Breast epithelium (tissue), 4 donors: ENCODE measurements around the gene PPP1R1C. TPM values are rescaled to one million over a fixed set of nuclear protein-coding genes. Genes with fewer than 3 reads are reported as not detected.
"Not testable (repeated sequence)": the region's sequence is repeated elsewhere in the genome, so short reads cannot be mapped to it uniquely, and the experiment has no call there.

Experiments used
- DNase-seq, 2 donors: peaks; one replicate each; pipeline ENCODE4 v3.0.0-alpha.2; 2019; ENCODE audit warnings: low spot score in 2 of 2
- H3K27ac ChIP-seq, 2 donors: fragments of 200-600 bp; sonication (generic) in 1 of 2; one replicate each; pipeline ENCODE4 v1.5.1; 2016 to 2019; ENCODE audit warnings: mild to moderate bottlenecking in 1 of 2
- H3K27me3 ChIP-seq, 2 donors: fragments of 200-600 bp; sonication (generic) in 1 of 2; one replicate each; pipeline versions ENCODE4 v1.5.1 to v1.6.0; 2017 to 2019; ENCODE audit warnings: control low read depth in 1 of 2, mild to moderate bottlenecking in 1 of 2
- H3K36me3 ChIP-seq: fragments of 200-600 bp; one replicate; pipeline ENCODE4 v1.5.1; 2019
- H3K4me1 ChIP-seq, 2 donors: fragments of 200-600 bp; sonication (generic); one replicate each; pipeline ENCODE4 v1.5.1; 2016 to 2019; ENCODE audit warnings: control low read depth in 1 of 2
- H3K4me3 ChIP-seq, 3 donors: fragments of 200-600 bp; sonication (generic); 1 replicate in 2 of 3; 2 replicates in 1 of 3; pipeline ENCODE4 v1.5.1; 2016 to 2019; ENCODE audit warnings: mild to moderate bottlenecking in 3 of 3, moderate library complexity in 2 of 3
- H3K9me3 ChIP-seq, 2 donors: fragments of 200-600 bp; sonication (generic) in 1 of 2; one replicate each; pipeline ENCODE4 v1.5.1; 2016 to 2019; ENCODE audit warnings: control low read depth in 1 of 2
- CTCF ChIP-seq, 3 donors: fragments of 450-650 bp; IDR thresholded peaks; one replicate each; pipeline ENCODE4 v1.5.1; 2016 to 2017; ENCODE audit warnings: antibody characterized with exemption in 3 of 3, mild to moderate bottlenecking in 3 of 3, moderate library complexity in 3 of 3
- POLR2A ChIP-seq: fragments of 450-650 bp; IDR thresholded peaks from one replicate; pipeline ENCODE4 v1.6.1; 2016; ENCODE audit warnings: antibody characterized with exemption, mild to moderate bottlenecking, moderate library complexity
- POLR2AphosphoS5 ChIP-seq, 3 donors: sonication (generic); formaldehyde crosslinking; IDR thresholded peaks; one replicate each; pipeline ENCODE4 v1.6.1; 2017; ENCODE audit warnings: antibody characterized with exemption in 3 of 3
- intact Hi-C: fragments of 100-400 bp; cut with DNase I; formaldehyde crosslinking; loops from one replicate; pipeline ENCODE4 v1.15.1; 2023; ENCODE audit warnings: low total_unique reads
- total RNA-seq, 3 donors: library from RNA; depleted of rRNA; stranded (reverse); fragments of >200 nt; gene quantifications; one replicate each; pipeline ENCODE4 v1.1.0, GENCODE V29; 2016

Gene PPP1R1C
- total RNA-seq, 3 donors from 2014 or later: 0.59 to 4.2 TPM; not detected in 1

- H3K27me3 ChIP-seq: no peaks in the 10 kb centered on the region
Measured at GRCh38 chr2:181959508-181959907, 26.1 kb upstream of the PPP1R1C start.

GRCh38 chr2:181961167-181961566 lies 24.5 kb upstream of the PPP1R1C start:
- DNase-seq, H3K4me1 ChIP-seq, H3K27ac ChIP-seq, H3K4me3 ChIP-seq, H3K36me3 ChIP-seq, H3K9me3 ChIP-seq, H3K27me3 ChIP-seq, intact Hi-C loops: not testable (repeated sequence)

More at GRCh38 chr2:181959508-181959907, 26.1 kb upstream of the PPP1R1C start:
- no peak overlapping the region for H3K4me3 ChIP-seq
- no peaks in the 10 kb centered on the region for H3K36me3 ChIP-seq
- no peak for TF ChIP-seq CTCF (IDR thresholded peaks at IDR 0.05)
- no peak for TF ChIP-seq POLR2A
- TF ChIP-seq POLR2AphosphoS5 (IDR thresholded peaks at IDR 0.05): no peak
- no peaks in the 10 kb centered on the region for H3K4me1 ChIP-seq
- intact Hi-C loops: no loop called here
- H3K9me3 ChIP-seq: no peaks in the 10 kb centered on the region
- no peak for DNase-seq
- no peak overlapping the region for H3K27ac ChIP-seq

GRCh38 chr2:181962142-181962541 lies 23.5 kb upstream of the PPP1R1C start:
- Histone ChIP-seq H3K27me3 (no peaks in the 10 kb centered on the region), H3K27ac (no peak overlapping the region), H3K4me3 (no peak overlapping the region), H3K4me1 (no peaks in the 10 kb centered on the region), H3K9me3 (no peaks in the 10 kb centered on the region), H3K36me3 (no peaks in the 10 kb centered on the region)
- TF ChIP-seq POLR2AphosphoS5 (IDR thresholded peaks at IDR 0.05) (no peak), CTCF (IDR thresholded peaks at IDR 0.05) (no peak), POLR2A (no peak)
- DNase-seq: no peak
- intact Hi-C loops: no loop called here

GRCh38 chr2:181970160-181970794 lies 15.4 kb upstream of the PPP1R1C start:
- H3K27ac ChIP-seq: no peak overlapping the region
- TF ChIP-seq POLR2AphosphoS5 (IDR thresholded peaks at IDR 0.05) (no peak), CTCF (IDR thresholded peaks at IDR 0.05) (no peak), POLR2A (no peak)
- H3K4me3 ChIP-seq: no peak overlapping the region
- no peak for DNase-seq
- no peaks in the 10 kb centered on the region for H3K4me1 ChIP-seq
- no peaks in the 10 kb centered on the region for H3K27me3 ChIP-seq
- intact Hi-C loops: no loop called here
- no peaks in the 10 kb centered on the region for H3K36me3 ChIP-seq
- no peaks in the 10 kb centered on the region for H3K9me3 ChIP-seq

GRCh38 chr2:181971032-181971431 lies 14.6 kb upstream of the PPP1R1C start:
- no peaks in the 10 kb centered on the region for H3K4me1 ChIP-seq
- TF ChIP-seq POLR2A (no peak), CTCF (IDR thresholded peaks at IDR 0.05) (no peak), POLR2AphosphoS5 (IDR thresholded peaks at IDR 0.05) (no peak)
- intact Hi-C loops: no loop called here

More at GRCh38 chr2:181971032-181971431, 14.6 kb upstream of the PPP1R1C start:
- DNase-seq: no peak
- Histone ChIP-seq H3K36me3 (no peaks in the 10 kb centered on the region), H3K27me3 (no peaks in the 10 kb centered on the region), H3K9me3 (no peaks in the 10 kb centered on the region), H3K27ac (no peak overlapping the region), H3K4me3 (no peak overlapping the region)
